Measurements from ENCODE around the gene TNIK.

DNA sequence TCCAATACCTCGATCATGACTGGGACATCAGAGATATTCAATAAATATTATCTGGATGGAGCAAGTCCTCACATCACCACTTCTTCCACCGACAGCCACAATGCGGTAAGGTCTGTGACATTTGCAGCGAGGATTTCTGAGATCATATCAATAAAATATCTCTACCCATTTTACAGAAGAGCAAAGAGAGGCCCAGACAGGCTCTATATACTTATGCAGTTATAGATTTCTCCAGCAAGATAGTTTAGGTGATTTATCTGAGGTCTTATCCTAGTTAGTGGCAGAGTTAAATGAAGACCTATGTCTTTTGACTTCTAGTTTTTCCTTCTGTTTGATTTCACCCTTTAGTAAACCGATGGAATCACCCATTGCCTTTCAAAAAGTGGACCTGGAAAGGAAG lies 81.6 kb downstream of the TNIK start:
- no peak for TF ChIP-seq CTCF (IDR thresholded peaks at IDR 0.05)
- no peak for TF ChIP-seq POLR2A (IDR thresholded peaks at IDR 0.05)
